Measurements from ENCODE around the gene RFC4.

RFC4 gene

GRCh38 chr3:186750316-186750715, 56.0 kb downstream of the RFC4 start:
- DNase-seq (ENCODE audit: low read depth): no peak

GRCh38 chr3:186746008-186746407, 60.3 kb downstream of the RFC4 start:
- DNase-seq (ENCODE audit: low read depth): no peak

DNA sequence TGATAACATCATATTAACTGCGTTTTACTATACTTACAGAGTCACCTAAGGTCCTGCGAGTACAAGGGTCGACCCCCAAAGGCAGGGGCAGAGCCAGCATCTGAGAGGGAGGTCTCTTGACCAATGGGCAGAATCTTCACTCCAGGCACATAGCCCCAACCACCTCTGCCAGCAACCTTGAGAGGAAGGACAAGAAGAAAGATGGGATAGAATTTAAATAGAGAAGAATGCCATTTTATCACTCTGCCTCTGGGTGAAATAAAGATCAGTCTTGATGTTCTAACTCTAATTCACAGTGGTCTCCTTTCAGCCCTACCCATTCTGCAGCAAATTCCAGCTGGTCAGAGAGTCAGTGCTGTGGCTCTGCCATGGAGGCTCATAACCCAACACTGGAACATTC, 62.6 kb downstream of the RFC4 start:
- no peak for DNase-seq (ENCODE audit: low read depth)

DNA sequence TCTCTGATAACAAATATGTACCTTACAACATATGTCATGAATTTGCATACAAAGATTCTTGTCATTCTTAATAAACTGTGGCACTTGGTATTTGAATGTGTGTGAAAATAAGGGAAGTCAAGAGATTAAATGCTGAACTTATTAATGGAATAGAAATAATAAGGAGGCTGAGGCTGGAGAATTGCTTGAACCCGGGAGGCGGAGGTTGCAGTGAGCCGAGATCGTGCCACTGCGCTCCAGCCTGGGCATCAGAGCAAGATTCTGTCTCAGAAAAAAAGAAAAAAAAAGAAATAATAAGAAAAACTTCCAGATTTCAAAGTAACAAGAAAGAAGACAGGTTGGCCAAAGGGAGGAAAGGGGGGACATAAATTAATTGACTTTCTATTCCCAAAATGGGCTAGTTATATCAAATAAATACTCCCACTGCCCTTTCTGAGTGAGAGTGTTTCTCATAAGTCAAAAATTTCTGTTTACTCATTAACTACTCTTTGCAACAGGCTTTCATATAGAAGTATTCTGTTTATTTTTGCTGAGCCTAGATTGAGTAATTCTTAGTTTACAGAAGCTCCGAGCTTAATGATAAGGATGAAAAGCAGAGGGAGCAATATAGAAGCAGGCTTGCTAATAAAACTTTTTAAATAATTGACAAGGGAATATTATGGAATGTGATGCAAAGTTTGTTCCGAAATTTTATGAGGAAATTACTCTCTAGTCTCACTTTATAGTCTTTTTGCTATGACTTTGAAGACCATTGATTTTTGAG, 63.5 kb downstream of the RFC4 start:
- no peak for DNase-seq (ENCODE audit: low read depth)
